HCT116 (cell line): ENCODE data around the gene SHISA3. TPM values are rescaled to one million over a fixed set of nuclear protein-coding genes. Genes with fewer than 3 reads are reported as not detected.

ENCODE experiments used
- ATAC-seq: fragments of 200-7000 bp; cut with Tn5 transposase; 2 replicates; pipeline ENCODE4 v1.9.1; 2020; ENCODE audit warnings: mild to moderate bottlenecking, moderate library complexity
- BruUV-seq: library from RNA; stranded (reverse); fragments of 400-500 nt; replicated peaks from 2 replicates; lab custom pipeline; 2021; lab: Mats Ljungman, UMichigan
- CTCF ChIA-PET: fragments of 300-600 bp; sonication (Branson Sonifier 250); formaldehyde crosslinking; loops from one replicate; lab custom pipeline; 2021; ENCODE audit warnings: antibody characterized with exemption; lab: Charles Lee
- POLR2A ChIA-PET: fragments of 300-600, 350-600 bp; sonication (Branson Sonifier 250); formaldehyde crosslinking; loops from one replicate; lab custom pipeline; 2021; ENCODE audit warnings: antibody characterized with exemption; lab: Charles Lee
- RAD21 ChIA-PET, 2 experiments: fragments of 300-600 bp; sonication (Branson Sonifier 250); formaldehyde crosslinking; loops; one replicate each; lab custom pipeline; 2023; ENCODE audit warnings: low total read pairs in 2 of 2; ENCODE audit not compliant: uncharacterized antibody in 2 of 2, unreplicated experiment in 2 of 2, low non-redundant PET in 1 of 2; lab: Charles Lee
- DNase-seq: peaks from one replicate; pipeline ENCODE4 v3.0.0-alpha.2; 2010; ENCODE audit warnings: low read depth, low spot score
- H2AFZ ChIP-seq: fragments of 200-600 bp; shearing (Covaris generic), sonication (generic); 2 replicates; pipeline ENCODE4 v1.6.1; 2017; ENCODE audit warnings: low read depth, mixed run types, mixed read lengths, antibody characterized with exemption, low read length; ENCODE audit not compliant: poor library complexity, severe bottlenecking
- H3K27ac ChIP-seq: 2 replicates; pipeline ENCODE4 v1.5.1; 2012; ENCODE audit warnings: low read depth, low read length
- H3K27me3 ChIP-seq: fragments of 200-600 bp; sonication (generic); 2 replicates; pipeline ENCODE4 v1.6.1; 2016; ENCODE audit warnings: mixed run types, low read length, mixed read lengths; ENCODE audit not compliant: insufficient read depth
- H3K36me3 ChIP-seq, 2 experiments: fragments of 200-500 bp in 1 of 2; fragments of 200-600 bp in 1 of 2; sonication (Bioruptor generic) in 1 of 2; sonication (generic) in 1 of 2; 2 replicates each; pipeline versions ENCODE4 v1.5.1 to v1.6.1; 2014 to 2016; ENCODE audit warnings: low read length in 2 of 2, inconsistent platforms in 1 of 2, mixed read lengths in 1 of 2, mixed run types in 1 of 2; ENCODE audit not compliant: insufficient read depth in 2 of 2, control insufficient read depth in 1 of 2
- H3K4me1 ChIP-seq, 2 experiments: fragments of 200-600 bp in 1 of 2; sonication (generic) in 1 of 2; 2 replicates each; pipeline versions ENCODE4 v1.5.1 to v1.6.1; 2012 to 2017; ENCODE audit warnings: low read length in 2 of 2, inconsistent platforms in 1 of 2, mild to moderate bottlenecking in 1 of 2, mixed read lengths in 1 of 2, mixed run types in 1 of 2, moderate library complexity in 1 of 2; ENCODE audit not compliant: insufficient read depth in 2 of 2, control insufficient read depth in 1 of 2
- H3K4me2 ChIP-seq: fragments of 200-600 bp; sonication (generic); 2 replicates; pipeline ENCODE4 v1.6.1; 2017; ENCODE audit warnings: mixed run types, low read length, mixed read lengths
- H3K4me3 ChIP-seq, 2 experiments: fragments of 200-600 bp in 1 of 2; sonication (generic) in 1 of 2; replicated peaks in 1 of 2; 2 replicates each; pipeline ENCODE4 v1.5.1; 2011 to 2016; ENCODE audit warnings: low read length in 2 of 2, control low read depth in 1 of 2, low read depth in 1 of 2, mild to moderate bottlenecking in 1 of 2, mixed read lengths in 1 of 2, mixed run types in 1 of 2
- H3K79me2 ChIP-seq: fragments of 200-600 bp; sonication (generic); 2 replicates; pipeline ENCODE4 v1.6.1; 2017; ENCODE audit warnings: mild to moderate bottlenecking, mixed run types, low read length, moderate library complexity, mixed read lengths; ENCODE audit not compliant: insufficient read depth
- H3K9ac ChIP-seq: fragments of 200-600 bp; sonication (generic); 2 replicates; pipeline ENCODE4 v1.6.1; 2016; ENCODE audit warnings: low read length, mixed read lengths
- H3K9me2 ChIP-seq: fragments of 200-600 bp; sonication (generic), shearing (Covaris generic); 2 replicates; pipeline ENCODE4 v1.6.1; 2017; ENCODE audit warnings: mixed run types, mild to moderate bottlenecking, moderate library complexity; ENCODE audit not compliant: insufficient read depth
- H3K9me3 ChIP-seq, 2 experiments: fragments of 200-500 bp in 1 of 2; fragments of 200-600 bp in 1 of 2; sonication (Bioruptor generic) in 1 of 2; sonication (generic) in 1 of 2; 2 replicates each; pipeline ENCODE4 v1.6.1; 2014 to 2017; ENCODE audit warnings: low read length in 2 of 2, mixed read lengths in 2 of 2, inconsistent platforms in 1 of 2, low read depth in 1 of 2, mild to moderate bottlenecking in 1 of 2, mixed run types in 1 of 2, moderate library complexity in 1 of 2; ENCODE audit not compliant: control insufficient read depth in 1 of 2, insufficient read depth in 1 of 2
- H4K20me1 ChIP-seq: fragments of 200-600 bp; sonication (generic), shearing (Covaris generic); 2 replicates; pipeline ENCODE4 v1.6.1; 2017; ENCODE audit warnings: mixed run types, mild to moderate bottlenecking, moderate library complexity; ENCODE audit not compliant: insufficient read depth
- CBX3 ChIP-seq: IDR thresholded peaks from 2 replicates; pipeline ENCODE4 v1.6.1; 2012; ENCODE audit warnings: low read depth
- ELF1 ChIP-seq: IDR thresholded peaks from 2 replicates; pipeline ENCODE4 v1.6.1; 2012; ENCODE audit warnings: low read depth, borderline replicate concordance
- FOSL1 ChIP-seq: IDR thresholded peaks from 2 replicates; pipeline ENCODE4 v1.6.1; 2012; ENCODE audit warnings: low read depth
- JUND ChIP-seq: IDR thresholded peaks from 2 replicates; pipeline ENCODE4 v1.6.1; 2012
- POLR2A ChIP-seq: IDR thresholded peaks from 2 replicates; pipeline ENCODE4 v1.7.0; 2011; ENCODE audit warnings: borderline replicate concordance; ENCODE audit not compliant: insufficient read depth, insufficient read length; ENCODE audit errors: extremely low read depth
- RAD21 ChIP-seq: IDR thresholded peaks from 2 replicates; pipeline ENCODE4 v1.6.1; 2012; ENCODE audit warnings: low read depth, mild to moderate bottlenecking
- SIN3A ChIP-seq: IDR thresholded peaks from 2 replicates; pipeline ENCODE4 v1.6.1; 2012; ENCODE audit warnings: low read depth
- SP1 ChIP-seq: IDR thresholded peaks from 2 replicates; pipeline ENCODE4 v1.6.1; 2012; ENCODE audit warnings: low read depth
- TCF7L2 ChIP-seq: IDR thresholded peaks from 2 replicates; pipeline ENCODE4 v1.7.0; 2011; ENCODE audit warnings: borderline replicate concordance, inconsistent platforms; ENCODE audit not compliant: insufficient read depth, insufficient read length; ENCODE audit errors: extremely low read depth
- YY1 ChIP-seq: IDR thresholded peaks from 2 replicates; pipeline ENCODE4 v1.6.1; 2011; ENCODE audit warnings: low read length, low read depth, moderate library complexity, mild to moderate bottlenecking; ENCODE audit not compliant: insufficient replicate concordance; ENCODE audit errors: extremely low read depth
- ZFX ChIP-seq: fragments of 450-650 bp; IDR thresholded peaks from 2 replicates; pipeline ENCODE4 v1.6.1; 2017
- intact Hi-C: fragments of 100-400 bp; cut with micrococcal nuclease; formaldehyde crosslinking; loops from 2 replicates; pipeline ENCODE4 v1.10.0; 2022
- total RNA-seq: library from RNA; stranded (reverse); gene quantifications from one replicate; pipeline ENCODE4 v1.2.1, GENCODE V29; 2021; ENCODE audit not compliant: unreplicated experiment
- TF ChIP-seq, protein P1 (sequence below), 3 experiments: fragments of 200-600 bp in 1 of 3; sonication (generic) in 1 of 3; IDR thresholded peaks in 2 of 3; conservative IDR thresholded peaks in 1 of 3; 2 replicates each; pipeline ENCODE4 v1.5.1; 2012 to 2017; ENCODE audit warnings: low read depth in 2 of 3, low read length in 2 of 3, antibody characterized with exemption in 1 of 3, borderline replicate concordance in 1 of 3, control low read depth in 1 of 3, mild to moderate bottlenecking in 1 of 3, mixed read lengths in 1 of 3, mixed run types in 1 of 3, moderate library complexity in 1 of 3; ENCODE audit not compliant: insufficient read depth in 1 of 3
- TF ChIP-seq, protein P2 (sequence below): IDR thresholded peaks from 2 replicates; pipeline ENCODE4 v1.6.1; 2011; ENCODE audit warnings: mild to moderate bottlenecking, low read length, moderate library complexity; ENCODE audit not compliant: insufficient replicate concordance; ENCODE audit errors: extremely low read depth
- TF ChIP-seq, protein P3 (sequence below): IDR thresholded peaks from 2 replicates; pipeline ENCODE4 v1.6.1; 2012

SHISA3 gene
- total RNA-seq, 1 experiment from 2014 or later = not detected

DNA sequence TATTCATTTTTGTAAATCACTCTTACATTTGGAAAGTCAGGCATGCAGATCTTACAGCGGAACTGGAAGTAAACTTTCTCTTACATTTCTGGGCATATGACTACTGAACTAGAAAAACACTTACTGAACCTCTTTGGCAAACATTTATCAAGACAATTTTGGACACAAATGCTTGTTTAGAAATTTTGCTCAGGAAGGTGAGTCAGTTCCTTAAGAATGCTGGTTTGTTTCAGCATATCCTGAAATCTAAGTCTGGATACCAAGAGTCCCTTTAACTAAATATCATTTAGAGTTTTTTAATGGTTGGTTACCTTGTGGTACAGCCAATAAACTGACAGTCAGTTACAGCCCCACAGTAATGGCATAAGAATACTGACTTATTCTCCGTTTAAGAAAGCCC is 15.0 kb downstream of the SHISA3 start:
- CTCF ChIA-PET = no interaction called here
- intact Hi-C loops = no loop called here
- POLR2A ChIA-PET = no interaction called here
- H3K4me2 ChIP-seq = no peak overlapping the region
- no peak overlapping the region for H3K27ac ChIP-seq
- H3K27me3 ChIP-seq = no peaks in the 10 kb centered on the region; the same call in 1 of the 2 replicates
- no peaks in the 10 kb centered on the region for H3K79me2 ChIP-seq
- no peaks in the 10 kb centered on the region for H3K36me3 ChIP-seq
- H3K4me1 ChIP-seq = no peaks in the 10 kb centered on the region
- DNase-seq (no peak), ATAC-seq (no peak)
- BruUV-seq = no TSS peak
- H3K4me3 ChIP-seq = no peak overlapping the region
- no peaks in the 10 kb centered on the region for H3K9me2 ChIP-seq
- no peaks in the 10 kb centered on the region for H4K20me1 ChIP-seq
- RAD21 ChIA-PET = no interaction called here
- no peak overlapping the region for H3K9ac ChIP-seq
- no peak overlapping the region for H2AFZ ChIP-seq
- TF ChIP-seq SIN3A (no peak), CBX3 (no peak), FOSL1 (no peak), ELF1 (no peak), JUND (no peak), RAD21 (no peak)
- TF ChIP-seq, protein P1, sequence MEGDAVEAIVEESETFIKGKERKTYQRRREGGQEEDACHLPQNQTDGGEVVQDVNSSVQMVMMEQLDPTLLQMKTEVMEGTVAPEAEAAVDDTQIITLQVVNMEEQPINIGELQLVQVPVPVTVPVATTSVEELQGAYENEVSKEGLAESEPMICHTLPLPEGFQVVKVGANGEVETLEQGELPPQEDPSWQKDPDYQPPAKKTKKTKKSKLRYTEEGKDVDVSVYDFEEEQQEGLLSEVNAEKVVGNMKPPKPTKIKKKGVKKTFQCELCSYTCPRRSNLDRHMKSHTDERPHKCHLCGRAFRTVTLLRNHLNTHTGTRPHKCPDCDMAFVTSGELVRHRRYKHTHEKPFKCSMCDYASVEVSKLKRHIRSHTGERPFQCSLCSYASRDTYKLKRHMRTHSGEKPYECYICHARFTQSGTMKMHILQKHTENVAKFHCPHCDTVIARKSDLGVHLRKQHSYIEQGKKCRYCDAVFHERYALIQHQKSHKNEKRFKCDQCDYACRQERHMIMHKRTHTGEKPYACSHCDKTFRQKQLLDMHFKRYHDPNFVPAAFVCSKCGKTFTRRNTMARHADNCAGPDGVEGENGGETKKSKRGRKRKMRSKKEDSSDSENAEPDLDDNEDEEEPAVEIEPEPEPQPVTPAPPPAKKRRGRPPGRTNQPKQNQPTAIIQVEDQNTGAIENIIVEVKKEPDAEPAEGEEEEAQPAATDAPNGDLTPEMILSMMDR (IDR thresholded peaks at IDR 0.05 in 2 of 3, conservative IDR thresholded peaks at IDR 0.05 in 1 of 3; ENCODE audit: borderline replicate concordance in 1 of 3, insufficient read depth in 1 of 3, low read depth in 2 of 3, low read length in 2 of 3) = no peak
- H3K9me3 ChIP-seq = no peaks in the 10 kb centered on the region

DNA sequence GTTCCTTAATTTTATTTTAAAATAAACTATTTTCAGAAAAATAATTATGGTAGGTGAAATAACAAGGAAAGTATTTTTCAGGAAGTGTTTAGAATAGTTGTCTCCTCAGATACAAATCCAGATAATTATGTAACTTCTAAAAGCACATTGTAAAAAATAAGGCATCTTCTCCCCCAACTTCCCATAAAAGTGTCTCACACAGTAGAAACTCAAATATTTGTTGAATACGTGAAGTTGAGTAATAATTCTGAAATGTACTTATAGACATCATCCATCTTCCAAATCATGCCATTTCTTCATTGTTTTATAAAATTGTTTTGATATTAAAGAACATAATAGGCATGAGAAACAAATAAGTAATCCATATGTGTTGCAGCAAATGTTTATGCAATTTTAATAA is 18.0 kb downstream of the SHISA3 start:
- H3K4me1 ChIP-seq = no peaks in the 10 kb centered on the region
- TF ChIP-seq FOSL1 (no peak), JUND (no peak), SP1 (no peak), POLR2A (no peak), RAD21 (no peak), YY1 (no peak), ZFX (no peak), CBX3 (no peak), TCF7L2 (no peak)
- TF ChIP-seq, protein P2, sequence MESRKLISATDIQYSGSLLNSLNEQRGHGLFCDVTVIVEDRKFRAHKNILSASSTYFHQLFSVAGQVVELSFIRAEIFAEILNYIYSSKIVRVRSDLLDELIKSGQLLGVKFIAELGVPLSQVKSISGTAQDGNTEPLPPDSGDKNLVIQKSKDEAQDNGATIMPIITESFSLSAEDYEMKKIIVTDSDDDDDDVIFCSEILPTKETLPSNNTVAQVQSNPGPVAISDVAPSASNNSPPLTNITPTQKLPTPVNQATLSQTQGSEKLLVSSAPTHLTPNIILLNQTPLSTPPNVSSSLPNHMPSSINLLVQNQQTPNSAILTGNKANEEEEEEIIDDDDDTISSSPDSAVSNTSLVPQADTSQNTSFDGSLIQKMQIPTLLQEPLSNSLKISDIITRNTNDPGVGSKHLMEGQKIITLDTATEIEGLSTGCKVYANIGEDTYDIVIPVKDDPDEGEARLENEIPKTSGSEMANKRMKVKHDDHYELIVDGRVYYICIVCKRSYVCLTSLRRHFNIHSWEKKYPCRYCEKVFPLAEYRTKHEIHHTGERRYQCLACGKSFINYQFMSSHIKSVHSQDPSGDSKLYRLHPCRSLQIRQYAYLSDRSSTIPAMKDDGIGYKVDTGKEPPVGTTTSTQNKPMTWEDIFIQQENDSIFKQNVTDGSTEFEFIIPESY = no peak
- TF ChIP-seq, protein P3, sequence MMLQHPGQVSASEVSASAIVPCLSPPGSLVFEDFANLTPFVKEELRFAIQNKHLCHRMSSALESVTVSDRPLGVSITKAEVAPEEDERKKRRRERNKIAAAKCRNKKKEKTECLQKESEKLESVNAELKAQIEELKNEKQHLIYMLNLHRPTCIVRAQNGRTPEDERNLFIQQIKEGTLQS = no peak
- TF ChIP-seq, protein P1 (IDR thresholded peaks at IDR 0.05 in 2 of 3, conservative IDR thresholded peaks at IDR 0.05 in 1 of 3; ENCODE audit: borderline replicate concordance in 1 of 3, insufficient read depth in 1 of 3, low read depth in 2 of 3, low read length in 2 of 3) = no peak

More for the DNA sequence above, 18.0 kb downstream of the SHISA3 start:
- Histone ChIP-seq H3K9ac (no peak overlapping the region), H3K27me3 (no peaks in the 10 kb centered on the region), H3K79me2 (no peaks in the 10 kb centered on the region), H2AFZ (no peak overlapping the region), H3K27ac (no peak overlapping the region), H4K20me1 (no peaks in the 10 kb centered on the region), H3K36me3 (no peaks in the 10 kb centered on the region), H3K9me3 (no peaks in the 10 kb centered on the region), H3K9me2 (no peaks in the 10 kb centered on the region), H3K4me3 (no peak overlapping the region), H3K4me2 (no peak overlapping the region)
- ChIA-PET RAD21 (no interaction called here), CTCF (no interaction called here), POLR2A (no interaction called here)
- ATAC-seq = no peak
- intact Hi-C loops = no loop called here
- BruUV-seq = no TSS peak
- no peak for DNase-seq
